Activated CD8-positive, alpha-beta T cell treated with anti-CD3 and anti-CD28 coated beads for 36 hours (primary cell): ENCODE data around the gene ADCY9. TPM values are rescaled to one million over a fixed set of nuclear protein-coding genes. Genes with fewer than 3 reads are reported as not detected.

Experiments
- ATAC-seq: fragments of 200-7000 bp; cut with Tn5 transposase; one replicate; pipeline ENCODE4 v1.10.0; 2021; ENCODE audit warnings: mild to moderate bottlenecking, moderate library complexity
- CTCF ChIA-PET: fragments of 350-600 bp; sonication (Branson Sonifier 250); formaldehyde crosslinking; loops from one replicate; lab custom pipeline; 2021; ENCODE audit warnings: antibody characterized with exemption; lab: Charles Lee
- POLR2A ChIA-PET: fragments of 350-600 bp; sonication (Branson Sonifier 250); formaldehyde crosslinking; loops from one replicate; lab custom pipeline; 2021; ENCODE audit warnings: antibody characterized with exemption; lab: Charles Lee
- DNase-seq: peaks from one replicate; pipeline ENCODE4 v3.0.0-alpha.2; 2020
- H3K27ac Mint-ChIP-seq: one replicate; pipeline ENCODE4 v1.8.0; 2021; ENCODE audit warnings: mild to moderate bottlenecking, mixed read lengths
- H3K27me3 Mint-ChIP-seq: one replicate; pipeline ENCODE4 v1.8.0; 2021; ENCODE audit warnings: mixed read lengths
- H3K36me3 Mint-ChIP-seq: one replicate; pipeline ENCODE4 v1.8.0; 2021; ENCODE audit warnings: low read depth, mixed read lengths
- H3K4me1 Mint-ChIP-seq: one replicate; pipeline ENCODE4 v1.8.0; 2021; ENCODE audit warnings: low read depth, mixed read lengths
- H3K4me3 Mint-ChIP-seq: one replicate; pipeline ENCODE4 v1.8.0; 2021; ENCODE audit warnings: mild to moderate bottlenecking, moderate library complexity, mixed read lengths
- H3K9me3 Mint-ChIP-seq: one replicate; pipeline ENCODE4 v1.8.0; 2021; ENCODE audit warnings: mixed read lengths
- CTCF ChIP-seq: fragments of 200-600 bp; IDR thresholded peaks from one replicate; pipeline ENCODE4 v1.8.0; 2022; ENCODE audit warnings: antibody characterized with exemption, mild to moderate bottlenecking
- intact Hi-C: fragments of 100-400 bp; cut with micrococcal nuclease; formaldehyde crosslinking; loops from one replicate; pipeline ENCODE4 v1.10.0; 2022
- total RNA-seq, 2 experiments: library from RNA; stranded (reverse); gene quantifications; one replicate each; pipeline ENCODE4 v1.2.3, GENCODE V29; 2021

The ADCY9 gene
- total RNA-seq, 2 experiments from 2014 or later: 4.1 to 4.8 TPM

DNA sequence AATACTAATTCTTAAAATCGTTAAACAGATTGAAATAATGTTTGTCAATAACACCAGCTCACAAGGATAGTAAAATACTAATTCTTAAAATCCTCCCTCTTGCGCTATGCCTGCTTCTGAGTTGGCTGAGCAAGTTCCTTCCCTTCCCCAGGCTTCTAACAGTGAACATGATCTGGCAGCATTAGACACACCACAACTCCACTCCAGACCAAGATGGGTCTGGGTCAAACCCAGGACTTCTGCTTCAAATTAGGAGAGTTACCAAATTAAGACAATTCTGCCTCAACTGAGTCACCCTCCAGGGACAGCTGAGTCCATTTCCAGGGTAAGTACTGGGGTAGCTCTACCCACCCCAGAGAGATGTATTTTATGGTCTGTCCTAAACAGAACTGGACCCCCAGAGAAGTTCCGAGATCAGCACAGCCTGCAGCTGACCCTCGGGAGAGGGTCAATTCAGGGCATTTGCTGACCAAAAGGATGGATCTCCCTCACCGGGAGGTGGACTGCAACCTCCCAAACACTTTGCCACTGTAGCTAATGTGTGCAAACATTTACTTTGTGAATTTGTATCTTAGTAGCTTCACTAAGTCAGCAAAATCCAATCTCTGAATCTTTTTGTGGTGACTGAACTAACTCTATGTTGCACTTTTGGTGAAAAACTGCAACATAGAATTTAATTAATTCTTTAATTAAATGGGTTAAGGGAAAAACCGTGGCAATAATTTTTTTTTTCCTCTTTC lies 48.8 kb downstream of the ADCY9 start:
- TF ChIP-seq CTCF: no peak
- no peak for ATAC-seq
- H3K36me3 Mint-ChIP-seq: peaks cover 16% of the 10 kb centered on the region
- intact Hi-C loops: no loop called here
- ChIA-PET CTCF (interaction anchor here (0.8 to 2.8 kb wide), 4 partner anchors 9 to 187 kb away, joined by 3 to 9 read pairs (median 4); no protein-coding TSS in a partner anchor), POLR2A (interaction anchor here (1.0 kb wide), 1 partner anchor 9 kb away, joined by 3 read pairs; no protein-coding TSS in a partner anchor)
- no peak overlapping the region for H3K4me3 Mint-ChIP-seq
- DNase-seq: no peak
- H3K9me3 Mint-ChIP-seq: peaks cover 12% of the 10 kb centered on the region
- H3K27me3 Mint-ChIP-seq: no peaks in the 10 kb centered on the region
- peaks cover 9% of the 10 kb centered on the region for H3K4me1 Mint-ChIP-seq
- H3K27ac Mint-ChIP-seq: no peak overlapping the region

GRCh38 chr16:4064950-4065352 lies 51.3 kb downstream of the ADCY9 start:
- H3K9me3 Mint-ChIP-seq: peaks cover 28% of the 10 kb centered on the region
- intact Hi-C loops: no loop called here
- ChIA-PET CTCF (interaction anchor here (1.4 to 1.7 kb wide), 2 partner anchors 46 to 189 kb away, joined by 3 read pairs; no protein-coding TSS in a partner anchor), POLR2A (no interaction called here)
- peaks cover 15% of the 10 kb centered on the region for H3K4me1 Mint-ChIP-seq
- peak; percentile 62 for DNase-seq
- peaks cover 31% of the 10 kb centered on the region for H3K36me3 Mint-ChIP-seq
- peak overlapping the region; percentile 70 for H3K4me3 Mint-ChIP-seq
- TF ChIP-seq CTCF: no peak
- ATAC-seq: peak; percentile 85
- H3K27me3 Mint-ChIP-seq: no peaks in the 10 kb centered on the region
- H3K27ac Mint-ChIP-seq: peak overlapping the region; percentile 73

GRCh38 chr16:4062212-4062802 lies 53.9 kb downstream of the ADCY9 start:
- ATAC-seq: no peak

GRCh38 chr16:4060823-4061222 lies 55.4 kb downstream of the ADCY9 start:
- peak; percentile 11 for ATAC-seq
- Mint-ChIP-seq H3K4me3 (no peak overlapping the region), H3K9me3 (peaks cover 28% of the 10 kb centered on the region), H3K4me1 (peaks cover 19% of the 10 kb centered on the region), H3K27me3 (no peaks in the 10 kb centered on the region), H3K36me3 (peaks cover 37% of the 10 kb centered on the region), H3K27ac (no peak overlapping the region)
- no peak for TF ChIP-seq CTCF
- intact Hi-C loops: no loop called here
- POLR2A ChIA-PET: no interaction called here
- DNase-seq: no peak
- CTCF ChIA-PET: interaction anchor here (0.7 to 0.9 kb wide), 2 partner anchors 21 to 78 kb away, joined by 3 read pairs; no protein-coding TSS in a partner anchor

More at GRCh38 chr16:4062212-4062802, 53.9 kb downstream of the ADCY9 start:
- intact Hi-C loops: no loop called here
- POLR2A ChIA-PET: no interaction called here
- H3K27ac Mint-ChIP-seq: no peak overlapping the region
- no peak overlapping the region for H3K4me3 Mint-ChIP-seq
- CTCF ChIA-PET: interaction anchor here (2.1 kb wide), 1 partner anchor 13 kb away, joined by 5 read pairs; no protein-coding TSS in a partner anchor
- H3K36me3 Mint-ChIP-seq: peaks cover 37% of the 10 kb centered on the region
- H3K27me3 Mint-ChIP-seq: no peaks in the 10 kb centered on the region
- DNase-seq: no peak
- H3K9me3 Mint-ChIP-seq: peaks cover 28% of the 10 kb centered on the region
- TF ChIP-seq CTCF: no peak
- peaks cover 19% of the 10 kb centered on the region for H3K4me1 Mint-ChIP-seq
